GM18867 (cell line): Measurements from ENCODE around the gene RASA2.

ENCODE experiments used
- ATAC-seq: cut with Tn5 transposase; IDR thresholded peaks from one replicate; pipeline ENCODE4 v1.9.1; 2021; ENCODE audit warnings: mild to moderate bottlenecking, moderate library complexity; ENCODE audit not compliant: unreplicated experiment

RASA2 gene

GRCh38 chr3:141642215-141642614 lies 155.4 kb downstream of the RASA2 start:
- no peak for ATAC-seq

DNA sequence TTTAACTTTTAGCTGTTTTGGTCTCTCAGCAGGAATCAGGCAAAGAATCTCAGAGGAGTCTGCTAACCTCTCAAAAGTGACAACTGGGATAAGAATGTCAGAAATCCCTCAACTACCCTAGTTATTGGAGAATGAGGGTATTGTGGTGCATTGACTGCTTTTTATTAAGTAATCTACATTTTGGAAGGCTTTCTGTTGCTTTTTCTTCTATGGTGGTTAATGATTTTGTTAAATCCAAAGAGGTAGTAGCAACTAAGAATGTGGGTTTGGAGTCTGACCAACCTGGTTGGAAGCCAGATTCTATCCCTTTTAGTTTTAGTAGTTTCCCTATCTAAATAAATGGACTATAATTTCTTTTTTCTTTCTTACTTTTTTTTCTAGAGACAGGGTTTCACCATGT lies 156.6 kb downstream of the RASA2 start:
- ATAC-seq = no peak

GRCh38 chr3:141643796-141644195 lies 157.0 kb downstream of the RASA2 start:
- no peak for ATAC-seq

DNA sequence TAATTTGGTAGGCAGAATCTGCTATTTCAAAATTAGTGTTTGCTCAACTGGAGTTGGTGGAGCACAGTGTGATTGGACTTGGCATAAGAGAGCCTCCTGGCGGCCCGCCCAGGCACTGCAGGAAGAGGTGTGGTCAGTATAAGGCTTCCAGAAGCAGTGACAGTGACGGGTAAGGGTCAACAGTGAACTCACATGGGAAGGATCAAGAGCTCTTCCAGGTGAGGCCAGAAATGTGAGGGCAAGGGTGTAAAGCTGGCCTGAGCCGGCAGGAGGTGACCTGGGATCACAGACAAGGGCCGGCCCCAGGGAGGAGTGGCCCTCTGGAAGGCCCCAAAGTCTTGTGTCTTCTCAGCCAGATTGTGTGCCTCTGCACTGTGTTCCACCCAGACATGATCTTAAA lies 158.1 kb downstream of the RASA2 start:
- peak; percentile 86 for ATAC-seq

DNA sequence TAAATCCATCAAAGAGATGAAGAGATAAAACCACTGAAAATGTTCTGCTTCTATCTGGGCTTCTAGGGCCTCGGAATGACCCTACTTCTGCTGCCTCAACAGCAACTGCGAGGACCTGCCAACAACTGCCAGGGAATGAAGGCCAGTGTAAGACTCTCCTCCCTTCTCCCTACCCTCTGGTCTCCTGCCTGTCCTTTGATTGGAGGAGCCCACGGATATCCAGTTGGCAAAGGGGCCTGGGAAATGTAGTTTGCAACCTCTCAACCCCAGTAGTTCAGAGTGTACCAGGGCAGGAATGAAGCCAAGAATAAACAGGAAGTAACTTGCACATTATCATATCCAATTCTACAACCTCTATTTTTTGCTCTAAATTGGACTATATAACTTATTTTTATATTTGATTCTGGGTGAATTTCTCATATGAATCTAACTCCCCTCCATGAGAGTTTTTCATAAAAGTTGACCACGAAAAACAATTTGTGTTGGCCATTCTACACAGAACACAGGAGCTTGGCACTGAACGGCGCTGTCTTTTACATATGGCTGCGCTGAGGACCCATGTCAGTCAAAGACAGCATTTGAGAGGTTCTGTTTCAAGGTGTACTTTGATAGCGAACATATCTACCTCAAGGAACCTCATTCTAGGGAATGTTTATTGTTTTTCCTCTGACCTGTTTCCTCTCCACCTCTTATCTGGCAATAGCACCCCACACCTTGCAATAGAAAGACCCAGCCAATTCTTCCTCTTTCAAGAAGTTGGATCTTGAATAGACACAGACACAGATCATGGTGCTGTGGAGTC lies 160.1 kb downstream of the RASA2 start:
- no peak for ATAC-seq

- no peak for ATAC-seq
These were observed 160.7 kb downstream of the RASA2 start for GRCh38 chr3:141647562-141647915.

DNA sequence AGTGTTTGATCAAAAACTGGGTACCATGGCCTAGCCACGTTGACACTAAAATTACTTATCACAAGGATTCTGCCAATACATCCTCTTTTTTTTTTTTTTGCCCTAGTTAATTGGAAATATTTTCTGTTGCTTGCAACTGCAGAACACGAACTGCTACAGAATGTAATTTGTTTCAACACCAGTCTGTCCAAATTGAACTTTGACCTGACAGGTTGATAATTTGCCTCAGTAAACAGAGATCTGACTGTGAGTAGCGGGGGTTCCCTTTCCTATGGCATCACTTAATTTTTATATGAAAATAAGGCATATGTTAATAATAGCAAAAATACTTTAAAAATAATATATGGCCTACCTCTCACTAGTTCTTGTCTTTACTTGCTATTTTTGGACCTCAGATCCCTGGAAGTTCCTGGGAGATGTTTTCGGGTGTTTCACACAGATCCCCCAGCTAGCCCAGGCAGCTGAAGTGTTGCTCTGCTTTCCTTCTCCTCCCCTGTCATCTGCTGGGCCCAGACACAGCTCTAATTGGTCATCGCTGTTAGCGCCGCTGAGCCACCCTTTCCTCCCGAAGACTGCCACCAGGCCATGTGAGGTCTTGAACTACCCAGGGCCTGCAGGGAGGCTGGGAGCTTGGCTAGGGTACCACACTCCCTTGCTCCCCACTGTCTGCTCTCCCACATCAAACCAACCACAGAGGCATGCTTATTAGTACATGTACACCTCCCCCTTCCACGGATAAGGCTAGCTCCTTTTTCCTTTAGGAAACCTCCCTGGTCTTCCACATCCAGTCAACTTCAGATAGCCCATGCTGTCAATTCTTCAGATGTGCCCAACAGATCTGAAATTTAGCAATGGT lies 161.5 kb downstream of the RASA2 start:
- no peak for ATAC-seq

DNA sequence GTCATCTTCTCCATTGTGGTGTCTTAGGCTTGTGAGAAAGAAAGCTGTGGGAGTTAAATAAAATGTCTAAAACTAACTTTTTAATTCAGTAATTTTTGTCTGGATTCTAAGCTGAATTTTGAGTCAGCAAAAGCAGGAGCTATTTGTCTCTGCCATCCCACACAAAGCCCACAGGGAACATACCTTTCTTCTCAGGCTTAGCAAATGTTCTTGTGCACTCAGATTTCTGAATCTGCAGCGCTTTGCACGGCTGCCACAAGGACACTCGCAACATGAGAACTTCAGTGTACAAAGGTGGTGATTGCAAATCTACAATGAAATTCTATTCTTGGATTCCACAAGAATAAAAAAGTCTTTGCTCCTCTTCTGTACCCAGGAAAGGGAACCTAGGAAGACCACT lies 163.0 kb downstream of the RASA2 start:
- no peak for ATAC-seq

GRCh38 chr3:141650783-141651182 lies 164.0 kb downstream of the RASA2 start:
- ATAC-seq = no peak

DNA sequence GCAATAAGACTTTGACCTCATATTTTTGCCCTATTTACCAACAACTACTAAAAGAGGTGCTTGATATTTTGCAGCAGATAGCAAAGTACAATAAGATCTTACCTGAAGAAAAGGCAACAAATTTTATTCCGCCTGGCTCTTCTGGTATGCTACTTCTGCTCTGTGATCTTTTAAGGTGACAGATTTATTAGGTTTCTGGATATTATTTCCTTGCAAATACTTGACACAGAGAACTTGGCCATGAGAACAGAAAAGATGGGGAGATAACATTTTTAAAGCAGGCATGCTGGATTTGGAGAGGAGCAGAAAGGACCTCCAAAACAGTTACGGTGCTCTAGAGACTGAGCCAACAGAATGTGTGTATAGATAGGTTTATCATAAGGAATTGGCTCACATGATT lies 164.6 kb downstream of the RASA2 start:
- ATAC-seq = no peak

DNA sequence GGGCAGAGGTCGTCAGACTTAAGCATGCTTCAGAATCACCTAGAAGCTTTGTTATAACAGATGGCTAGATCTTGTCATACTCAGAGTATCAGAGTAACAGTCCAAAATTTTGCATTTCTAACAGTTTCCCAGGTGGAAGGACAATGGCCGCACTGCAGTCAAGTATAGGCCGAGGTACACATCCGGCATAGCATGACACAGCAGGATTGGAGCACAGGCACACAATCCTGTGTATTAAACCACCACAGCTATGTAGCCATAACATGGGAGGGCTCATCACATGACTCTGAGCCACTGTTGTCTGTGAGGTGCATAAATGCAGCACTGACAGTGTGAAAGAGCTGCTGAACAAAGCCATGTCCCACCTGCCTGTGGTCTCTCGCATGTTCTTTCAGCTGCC lies 165.5 kb downstream of the RASA2 start:
- ATAC-seq = no peak

DNA sequence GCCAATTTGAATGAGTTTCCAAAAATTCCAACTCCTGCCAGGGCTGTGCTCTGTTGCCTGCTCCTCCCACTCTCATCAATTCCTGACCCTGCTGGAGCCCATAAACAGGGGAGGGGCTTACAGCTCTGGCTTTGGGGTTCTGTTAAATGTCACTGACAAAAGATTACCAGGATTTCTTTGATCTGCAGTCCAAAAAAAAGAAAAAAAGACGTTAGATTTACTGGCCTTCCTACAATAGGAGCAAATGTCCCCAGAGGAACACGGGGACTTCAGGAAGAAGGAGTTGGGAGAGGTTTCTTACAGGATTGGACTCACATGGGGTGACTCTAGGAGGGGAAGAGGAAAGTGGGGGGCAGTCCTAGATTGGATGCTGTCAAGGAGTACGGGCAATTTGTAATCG lies 167.0 kb downstream of the RASA2 start:
- no peak for ATAC-seq

- no peak for ATAC-seq
These were observed 169.0 kb downstream of the RASA2 start for GRCh38 chr3:141655801-141656200.

DNA sequence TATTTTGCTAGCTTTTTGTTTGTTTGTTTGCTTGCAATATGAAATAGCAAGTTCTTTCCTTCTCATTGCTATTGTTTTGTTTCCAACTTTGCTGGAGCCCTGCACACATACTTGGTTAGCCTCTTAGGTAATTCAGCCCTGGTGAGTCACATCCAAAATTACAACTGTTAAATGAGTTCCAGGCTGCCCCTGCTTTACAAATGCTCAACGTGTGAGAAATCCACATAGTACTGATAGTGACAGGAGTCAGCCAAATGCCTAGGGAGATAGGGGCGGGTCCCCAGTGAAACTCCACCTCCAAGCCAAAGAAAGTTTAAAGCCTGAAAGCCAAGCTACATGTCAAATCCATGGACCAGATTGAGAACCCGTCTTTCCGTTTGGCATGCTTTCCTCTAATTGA lies 169.9 kb downstream of the RASA2 start:
- ATAC-seq = no peak

GRCh38 chr3:141657516-141657915 lies 170.7 kb downstream of the RASA2 start:
- no peak for ATAC-seq

DNA sequence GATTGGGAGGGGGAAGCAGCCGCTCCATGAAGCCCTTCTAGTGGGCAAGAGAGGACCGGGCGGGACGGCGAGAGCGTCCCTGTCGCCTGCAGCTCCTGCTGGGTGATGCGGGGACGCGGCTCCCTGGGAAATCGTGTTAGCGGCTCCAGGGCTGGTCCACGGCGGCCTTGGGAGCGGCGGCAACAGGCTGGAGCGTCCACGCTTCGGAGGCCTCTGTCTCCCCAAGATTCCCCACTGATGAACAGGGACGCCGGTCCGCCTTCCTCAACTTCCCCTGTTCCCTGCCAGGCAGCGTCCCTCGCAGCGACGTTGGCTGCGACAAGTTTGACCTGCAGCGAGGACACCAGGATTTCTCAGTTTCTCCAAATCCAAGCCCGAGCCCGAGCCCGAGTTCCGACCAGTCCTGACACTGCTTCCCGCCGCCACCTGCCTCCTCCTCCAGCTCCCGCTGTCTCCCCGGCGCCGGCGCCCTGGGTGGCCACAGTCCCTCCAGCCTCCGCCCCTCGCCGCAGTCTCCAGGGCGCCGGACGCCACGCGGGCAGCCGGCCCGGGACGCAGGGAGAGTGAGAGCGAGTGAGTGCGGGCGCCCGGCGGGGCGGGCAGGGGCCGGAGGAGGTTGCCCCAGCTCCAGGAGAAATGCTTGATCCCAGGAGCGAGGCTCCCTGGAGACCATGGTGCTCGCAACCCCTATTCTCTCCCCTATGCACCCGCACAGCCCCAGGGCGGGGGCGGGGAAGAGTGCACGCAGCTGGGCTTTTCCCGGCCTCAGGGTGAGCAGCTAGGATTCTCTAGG lies 173.2 kb downstream of the RASA2 start:
- ATAC-seq = no peak

DNA sequence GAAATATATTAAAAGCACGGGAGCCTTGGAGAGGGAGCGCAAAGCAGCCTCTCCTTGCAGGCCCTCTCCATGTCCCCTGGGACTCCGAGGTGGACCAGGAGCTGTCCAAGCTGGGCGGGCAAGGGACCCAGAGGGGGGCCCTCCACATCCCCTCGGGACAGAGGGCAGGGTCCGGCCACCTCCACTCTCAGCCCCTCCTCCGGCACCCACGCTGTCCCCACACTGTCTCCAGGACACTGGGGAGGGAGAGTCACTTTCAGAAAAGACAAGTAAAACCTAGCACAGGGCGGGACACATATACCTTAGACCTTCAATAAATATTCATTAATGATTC lies 173.8 kb downstream of the RASA2 start:
- no peak for ATAC-seq

- ATAC-seq = no peak
These were observed 174.7 kb downstream of the RASA2 start for GRCh38 chr3:141661229-141662196.

- ATAC-seq = no peak
These were observed 177.2 kb downstream of the RASA2 start for GRCh38 chr3:141663993-141664392.
